Fibroblast of skin of abdomen (primary cell): Measurements from ENCODE around the gene RET.

Source experiments
- DNase-seq: peaks from one replicate; pipeline ENCODE4 v3.0.0-alpha.2; 2013

RET gene

DNA sequence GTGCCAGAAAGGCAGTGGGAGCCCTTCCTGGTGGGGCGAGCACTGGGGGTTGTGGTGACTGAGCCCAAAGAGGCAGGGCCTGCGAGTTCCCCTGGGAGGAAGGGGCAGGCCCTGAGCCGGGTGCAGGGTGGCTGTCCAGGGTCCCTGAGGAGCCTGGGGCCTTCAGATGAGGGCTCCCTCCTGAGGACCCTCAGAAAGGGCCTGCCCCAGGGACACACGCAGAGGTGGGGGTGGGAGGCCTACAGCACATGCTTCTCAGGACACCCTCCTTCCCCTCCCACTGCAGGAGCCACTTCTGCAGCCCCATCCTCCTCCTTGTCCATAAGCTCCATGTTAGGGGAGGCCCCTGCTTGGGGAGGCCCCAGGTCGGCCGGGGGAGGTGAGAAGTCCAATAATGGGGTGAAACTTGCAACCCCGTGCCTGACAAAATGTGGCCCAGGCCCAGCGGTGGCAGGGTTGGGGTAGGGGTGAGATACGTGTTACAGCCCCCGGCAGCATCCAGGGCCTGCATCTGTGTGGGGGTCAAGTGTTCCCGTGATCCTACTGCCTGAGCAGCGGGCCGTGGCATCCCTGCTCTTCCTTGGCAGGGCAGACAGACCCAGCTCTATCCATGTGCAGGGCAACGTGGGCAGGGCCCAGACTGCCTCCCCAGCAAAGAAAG, 31.8 kb upstream of the RET start:
- no peak for DNase-seq

DNA sequence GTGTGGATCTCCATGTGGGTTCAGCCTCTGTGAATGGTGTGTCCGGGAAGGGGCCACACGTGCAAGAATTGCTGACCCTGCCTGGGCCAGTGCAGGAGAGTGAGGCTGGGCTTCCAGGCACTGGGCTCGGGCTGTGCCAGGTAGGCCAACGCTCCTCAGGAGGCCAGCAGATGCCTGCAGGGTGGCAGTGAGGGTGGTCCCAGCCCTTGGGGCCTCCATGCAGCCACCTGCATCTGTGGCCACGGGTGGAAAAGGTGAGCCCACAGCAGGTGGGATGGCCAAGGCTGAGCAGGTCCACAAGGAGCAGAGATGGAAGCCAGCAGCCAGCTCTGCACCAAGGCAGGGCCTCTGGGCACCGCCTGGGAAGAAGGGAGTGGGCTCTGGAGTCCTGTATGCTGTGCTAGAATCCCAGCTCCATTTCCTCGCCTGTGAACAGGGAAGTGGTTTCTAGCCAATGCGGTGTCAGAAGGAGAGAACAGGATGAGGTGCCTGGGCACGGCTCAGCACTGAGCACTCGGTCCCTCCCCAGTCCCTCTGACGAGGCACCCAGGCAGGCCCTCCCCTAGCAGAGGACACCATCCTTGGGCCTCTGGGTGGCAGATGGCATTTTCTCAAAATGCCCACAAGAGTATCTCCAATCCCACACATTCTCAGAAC, 31.1 kb upstream of the RET start:
- DNase-seq = no peak

- DNase-seq = no peak
These were observed 30.4 kb upstream of the RET start for GRCh38 chr10:43046288-43046991.

DNA sequence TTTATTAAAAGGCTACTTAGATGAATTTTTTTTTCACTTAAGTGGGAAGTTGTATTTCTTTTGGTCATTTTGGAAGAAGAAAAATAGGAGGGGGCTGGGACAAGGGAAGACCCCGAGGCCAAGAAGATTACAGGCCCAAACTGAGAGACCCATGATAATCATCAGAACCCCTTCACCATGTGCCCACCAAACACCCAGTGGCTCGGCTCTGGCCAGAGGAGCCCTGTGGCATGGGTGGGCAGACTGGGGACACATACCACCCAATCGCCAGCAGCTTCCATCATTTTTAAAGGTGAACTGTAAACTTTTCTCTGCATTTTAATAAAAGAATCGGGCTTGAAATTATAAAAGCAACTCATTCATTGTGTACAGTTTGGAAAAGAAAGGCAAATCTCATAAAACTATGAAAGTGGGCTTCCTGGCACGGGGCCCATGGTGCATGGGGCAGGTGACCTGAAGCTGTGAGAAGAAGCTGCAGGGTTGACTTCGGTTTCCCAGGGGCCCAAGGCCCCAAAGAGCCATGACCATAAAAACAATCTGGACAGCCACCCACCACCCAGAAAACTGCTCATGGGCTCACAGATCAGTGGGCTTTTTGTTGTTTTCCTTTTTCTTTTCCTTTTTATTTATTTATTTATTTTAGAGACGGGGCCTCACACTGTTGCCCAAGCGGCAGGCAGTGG, 29.4 kb upstream of the RET start:
- no peak for DNase-seq

DNA sequence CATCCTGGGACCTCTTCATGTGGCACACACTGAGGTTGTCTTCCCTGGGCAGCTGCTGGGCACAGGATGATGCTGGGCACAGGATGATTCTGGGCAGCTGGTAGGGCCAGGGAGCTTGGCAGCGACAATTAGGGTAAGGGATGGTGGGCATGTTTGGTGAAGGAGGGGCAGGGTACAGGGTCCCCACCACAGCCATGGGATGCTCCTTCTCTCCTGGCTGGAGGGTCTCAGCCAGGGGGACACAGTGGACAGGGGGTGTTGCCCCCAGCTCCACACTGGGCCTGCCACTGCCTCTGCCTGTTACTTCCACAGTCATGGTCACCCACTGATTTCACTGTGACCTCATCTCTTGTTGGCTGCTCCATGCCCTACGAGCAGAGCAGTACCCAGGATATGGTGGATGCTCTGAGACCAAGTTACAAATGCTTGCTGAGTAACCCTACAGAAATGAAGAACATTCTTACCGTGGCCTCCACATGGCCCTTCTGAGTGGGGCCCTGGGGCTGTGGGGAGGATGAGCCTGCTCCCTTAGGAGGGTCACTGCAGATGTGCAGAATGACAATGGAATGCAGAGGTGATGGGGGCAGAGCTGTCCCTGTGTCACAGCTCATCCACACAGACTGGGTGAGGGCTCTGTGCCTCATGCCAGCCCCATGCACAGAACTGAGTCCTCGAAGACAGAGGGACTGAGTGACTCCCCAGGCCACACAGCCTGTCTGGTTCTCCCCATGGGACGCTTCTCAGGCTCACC, 28.4 kb upstream of the RET start:
- peak; percentile 9 for DNase-seq

DNA sequence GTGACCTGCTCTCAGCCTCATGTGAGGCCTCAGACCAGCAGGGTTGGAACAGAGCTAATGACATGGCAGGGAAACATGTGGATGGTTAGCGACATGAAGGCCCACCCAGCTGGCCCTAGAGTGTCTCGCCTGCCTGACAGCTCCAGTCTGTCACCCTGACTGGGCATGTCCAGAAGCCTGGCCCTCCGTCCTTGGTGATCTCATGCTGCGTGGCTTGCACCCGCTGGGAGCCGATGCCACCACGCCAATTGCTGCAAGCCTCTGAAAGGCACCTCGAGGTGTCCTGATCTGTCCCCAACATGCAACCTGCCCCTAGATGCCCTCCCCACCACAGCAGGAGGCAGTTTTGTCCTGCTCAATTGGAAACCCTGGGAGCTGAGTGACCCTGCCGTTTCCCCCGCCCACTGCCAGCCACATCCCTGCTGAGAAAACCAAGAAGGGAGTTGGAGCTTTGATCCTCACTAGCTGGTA, 27.8 kb upstream of the RET start:
- DNase-seq = no peak

DNA sequence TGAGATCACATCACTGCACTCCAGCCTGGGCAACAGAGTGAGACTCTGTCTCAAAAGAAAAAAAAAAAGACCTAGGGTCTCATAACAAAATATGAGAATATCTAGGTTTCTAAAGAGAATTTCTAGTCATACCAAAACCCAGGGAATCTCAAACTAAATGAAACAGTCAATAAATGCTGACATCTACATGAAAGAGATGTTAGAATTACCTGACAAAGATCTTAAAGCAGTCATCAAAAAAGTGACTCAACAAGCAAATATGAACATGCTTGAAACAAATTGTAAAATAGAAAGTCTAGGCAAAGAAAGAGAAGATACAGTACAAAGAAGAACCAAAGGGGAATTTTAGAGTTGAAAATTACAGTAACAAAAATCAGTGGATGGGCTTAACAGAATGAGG, 26.9 kb upstream of the RET start:
- DNase-seq = no peak

- DNase-seq = no peak
These were observed 23.0 kb upstream of the RET start for GRCh38 chr10:43053825-43054224.

GRCh38 chr10:43054593-43054992, 22.3 kb upstream of the RET start:
- DNase-seq = no peak

GRCh38 chr10:43055217-43055616, 21.7 kb upstream of the RET start:
- DNase-seq = no peak

DNA sequence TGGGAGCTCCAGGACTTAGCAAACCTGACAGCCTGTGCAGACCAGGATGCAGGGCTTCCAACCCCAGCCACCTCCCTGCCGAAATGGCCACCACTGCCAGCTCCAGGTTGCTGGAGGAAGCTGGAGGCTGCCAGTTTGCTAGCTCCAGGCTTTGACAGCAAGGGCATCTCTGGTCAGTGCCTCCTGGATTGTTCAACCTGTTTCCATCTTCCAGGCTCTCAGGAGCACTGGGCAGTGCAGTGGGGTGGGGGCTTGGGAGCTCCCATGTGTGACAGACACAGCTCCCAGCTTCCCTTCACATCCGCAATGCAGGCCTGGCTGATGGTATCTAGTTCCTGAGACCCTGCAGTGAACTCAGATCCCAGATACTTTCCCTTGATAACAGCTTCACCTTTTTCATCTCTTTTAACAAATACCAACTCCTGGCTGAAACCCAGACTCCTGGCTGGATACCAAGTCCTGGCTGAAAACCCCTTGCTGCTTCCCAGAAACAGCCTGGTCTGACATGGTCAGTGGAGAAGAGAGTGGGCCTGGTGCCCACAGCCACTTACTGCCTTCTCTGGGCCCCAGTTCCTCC, 20.8 kb upstream of the RET start:
- no peak for DNase-seq

DNA sequence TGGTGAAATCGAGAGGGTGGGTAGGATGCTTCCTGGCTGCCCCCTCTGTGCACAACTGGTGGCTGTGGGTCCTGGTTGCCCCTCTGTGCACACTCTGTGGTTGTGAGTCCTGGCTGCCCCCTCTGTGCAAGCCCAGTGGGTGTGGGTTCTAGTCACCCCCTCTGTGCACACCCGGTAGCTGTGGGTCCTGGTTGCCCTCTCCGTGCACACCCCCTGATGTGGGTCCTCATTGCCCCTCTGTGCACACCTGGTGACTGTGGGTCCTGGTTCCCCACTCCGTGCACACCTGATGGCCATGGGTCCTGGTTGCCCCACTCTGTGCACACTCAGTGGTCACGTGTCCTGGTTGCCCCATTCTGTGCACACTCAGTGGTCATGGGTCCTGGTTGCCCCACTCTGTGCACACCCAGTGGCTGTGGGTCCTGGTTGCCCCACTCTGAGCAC, 20.3 kb upstream of the RET start:
- DNase-seq = no peak

- no peak for DNase-seq
These were observed 19.6 kb upstream of the RET start for GRCh38 chr10:43057231-43057711.

- no peak for DNase-seq
These were observed 19.0 kb upstream of the RET start for GRCh38 chr10:43057831-43058340.

DNA sequence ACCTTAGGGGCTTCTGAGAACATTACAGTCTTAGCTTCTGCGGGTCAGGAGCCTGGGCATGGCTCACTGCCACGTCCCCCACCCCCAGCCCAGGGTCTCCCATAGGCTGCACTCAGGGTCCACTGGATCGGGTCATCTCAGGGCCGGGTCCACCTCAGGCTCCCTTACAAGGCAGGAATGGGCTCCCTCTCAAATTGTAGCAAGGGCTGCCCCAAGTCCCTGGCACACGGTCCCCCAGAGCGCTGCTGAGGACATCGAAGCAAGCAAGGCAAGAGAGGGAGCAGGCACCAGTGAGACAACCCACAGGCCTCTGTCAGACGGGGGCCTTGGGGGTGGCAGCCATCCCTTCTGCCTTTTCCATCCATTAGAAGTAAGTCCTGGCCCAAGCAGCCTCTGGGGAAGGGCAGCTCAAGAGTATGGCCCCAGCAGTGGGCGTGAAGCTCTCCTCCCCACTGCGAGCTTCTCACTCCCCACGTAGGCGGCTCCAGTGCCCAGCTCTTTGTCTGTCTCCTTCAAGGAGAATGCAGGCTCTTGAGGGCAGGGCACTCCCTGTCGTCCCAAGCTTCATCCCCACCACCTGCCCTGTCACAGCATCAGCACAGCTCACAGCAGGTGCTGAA, 18.0 kb upstream of the RET start:
- no peak for DNase-seq

- no peak for DNase-seq
These were observed 17.5 kb upstream of the RET start for GRCh38 chr10:43059336-43059720.

GRCh38 chr10:43059828-43060227, 17.0 kb upstream of the RET start:
- no peak for DNase-seq

DNA sequence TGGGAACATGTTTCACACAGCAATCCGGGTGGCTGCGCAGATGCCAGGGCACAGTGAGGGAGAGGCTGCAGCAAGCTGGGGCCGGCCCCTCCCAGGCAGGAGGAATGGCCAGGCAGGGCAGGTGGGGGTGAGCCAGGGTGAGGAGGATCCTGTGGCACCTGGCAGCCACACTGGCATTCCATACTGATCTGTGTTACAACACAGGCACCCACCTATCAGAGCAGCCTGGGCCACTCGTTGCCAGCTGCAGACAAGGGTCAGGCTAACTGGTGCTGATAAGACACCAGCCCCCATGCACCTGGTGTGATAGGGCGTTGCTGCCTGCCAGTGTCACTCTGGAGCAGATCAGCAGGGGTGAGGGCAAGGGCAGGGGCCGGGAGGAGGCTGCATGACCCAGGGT, 16.6 kb upstream of the RET start:
- no peak for DNase-seq

GRCh38 chr10:43061331-43061730, 15.5 kb upstream of the RET start:
- no peak for DNase-seq

DNA sequence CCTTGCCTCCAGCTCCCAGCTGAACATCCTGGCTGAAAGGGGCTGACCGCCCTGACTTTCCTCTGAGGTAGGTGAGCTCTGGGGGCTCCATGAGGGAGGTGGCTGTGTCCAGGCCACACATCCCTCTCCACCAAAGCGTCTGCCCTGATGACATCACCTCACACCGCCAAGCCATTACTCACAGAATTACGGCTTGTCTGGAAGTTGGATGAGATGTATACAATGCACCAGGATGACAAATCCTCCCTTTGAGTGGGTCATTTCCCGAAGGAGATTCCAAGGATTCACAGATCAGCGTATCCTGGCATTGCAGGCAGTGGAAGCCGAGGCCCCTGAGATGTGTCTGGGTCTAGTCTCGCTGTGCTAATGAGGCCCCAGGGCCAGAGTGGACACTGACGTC, 15.1 kb upstream of the RET start:
- no peak for DNase-seq
